ENCODE measurements around the gene RFX4.

DNA sequence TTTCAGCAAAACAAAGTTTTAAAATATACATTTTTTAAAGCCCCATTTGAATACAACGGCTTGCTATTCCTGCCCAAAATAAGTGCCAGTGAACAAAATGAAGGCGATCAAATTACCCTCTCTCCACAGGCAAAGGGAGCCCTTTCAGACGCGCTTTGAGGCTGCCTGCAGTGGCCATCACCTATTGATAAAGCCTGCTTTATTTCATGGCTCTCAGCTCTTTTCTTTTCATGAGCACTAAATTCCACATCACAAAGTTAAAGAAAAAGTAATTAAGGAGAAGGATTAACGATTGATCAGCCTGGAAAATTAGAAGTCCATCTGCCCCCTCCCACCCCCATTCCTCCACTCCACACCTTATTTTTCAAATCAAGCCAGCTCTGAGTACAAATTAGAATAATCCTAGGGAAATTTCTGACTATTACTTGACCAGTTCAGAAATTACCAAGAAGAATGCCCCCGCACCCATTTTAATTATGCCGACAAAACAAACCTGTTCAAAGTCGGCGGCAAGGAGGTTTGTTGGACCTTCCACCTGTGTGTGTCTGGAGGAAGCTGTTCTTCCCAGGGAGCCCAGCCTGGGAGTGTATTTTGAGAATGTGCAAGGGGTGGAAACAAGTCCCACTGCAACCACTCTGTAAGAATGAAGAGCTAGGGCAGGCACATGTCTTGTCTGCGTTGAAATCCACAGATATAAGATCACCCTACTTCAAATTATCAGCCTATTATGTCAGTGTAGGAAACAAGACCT, 127.5 kb downstream of the RFX4 start:
- no peak for TF ChIP-seq POLR2A (IDR thresholded peaks at IDR 0.05)
- TF ChIP-seq, protein P1, sequence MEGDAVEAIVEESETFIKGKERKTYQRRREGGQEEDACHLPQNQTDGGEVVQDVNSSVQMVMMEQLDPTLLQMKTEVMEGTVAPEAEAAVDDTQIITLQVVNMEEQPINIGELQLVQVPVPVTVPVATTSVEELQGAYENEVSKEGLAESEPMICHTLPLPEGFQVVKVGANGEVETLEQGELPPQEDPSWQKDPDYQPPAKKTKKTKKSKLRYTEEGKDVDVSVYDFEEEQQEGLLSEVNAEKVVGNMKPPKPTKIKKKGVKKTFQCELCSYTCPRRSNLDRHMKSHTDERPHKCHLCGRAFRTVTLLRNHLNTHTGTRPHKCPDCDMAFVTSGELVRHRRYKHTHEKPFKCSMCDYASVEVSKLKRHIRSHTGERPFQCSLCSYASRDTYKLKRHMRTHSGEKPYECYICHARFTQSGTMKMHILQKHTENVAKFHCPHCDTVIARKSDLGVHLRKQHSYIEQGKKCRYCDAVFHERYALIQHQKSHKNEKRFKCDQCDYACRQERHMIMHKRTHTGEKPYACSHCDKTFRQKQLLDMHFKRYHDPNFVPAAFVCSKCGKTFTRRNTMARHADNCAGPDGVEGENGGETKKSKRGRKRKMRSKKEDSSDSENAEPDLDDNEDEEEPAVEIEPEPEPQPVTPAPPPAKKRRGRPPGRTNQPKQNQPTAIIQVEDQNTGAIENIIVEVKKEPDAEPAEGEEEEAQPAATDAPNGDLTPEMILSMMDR (IDR thresholded peaks at IDR 0.05 in 4 of 5, conservative IDR thresholded peaks at IDR 0.05 in 1 of 5): no peak

All from gastrocnemius medialis (tissue), 4 donors.